GM18520 (cell line): Measurements from ENCODE around the gene ITLN2.
"Not testable (repeated sequence)": the region's sequence is repeated elsewhere in the genome, so short reads cannot be mapped to it uniquely, and the experiment has no call there.

ENCODE experiments used
- ATAC-seq: cut with Tn5 transposase; IDR thresholded peaks from one replicate; pipeline ENCODE4 v1.9.1; 2021; ENCODE audit not compliant: unreplicated experiment

ITLN2 gene

GRCh38 chr1:160956966-160957365 is 2.4 kb upstream of the ITLN2 start:
- no peak for ATAC-seq

GRCh38 chr1:160953030-160953429 is 1.6 kb downstream of the ITLN2 start:
- no peak for ATAC-seq

- no peak for ATAC-seq
Measured at GRCh38 chr1:160952129-160952510, 2.5 kb downstream of the ITLN2 start.

- no peak for ATAC-seq
Measured at GRCh38 chr1:160951443-160952128, 3.0 kb downstream of the ITLN2 start.

GRCh38 chr1:160950657-160951056 is 4.0 kb downstream of the ITLN2 start:
- no peak for ATAC-seq

- ATAC-seq: no peak
Measured at GRCh38 chr1:160949881-160950280, 4.7 kb downstream of the ITLN2 start.

- ATAC-seq: not testable (repeated sequence)
Measured at GRCh38 chr1:160949216-160949880, 5.3 kb downstream of the ITLN2 start.

- ATAC-seq: not testable (repeated sequence)
Measured at GRCh38 chr1:160947174-160947759, 7.3 kb downstream of the ITLN2 start.

- not testable (repeated sequence) for ATAC-seq
Measured at GRCh38 chr1:160945881-160946280, 8.7 kb downstream of the ITLN2 start.

GRCh38 chr1:160945079-160945478 is 9.5 kb downstream of the ITLN2 start:
- no peak for ATAC-seq

- no peak for ATAC-seq
Measured at GRCh38 chr1:160942926-160943325, 11.7 kb downstream of the ITLN2 start.

- not testable (repeated sequence) for ATAC-seq
Measured at GRCh38 chr1:160936666-160937065, 17.9 kb downstream of the ITLN2 start.

- no peak for ATAC-seq
Measured at GRCh38 chr1:160935527-160936258, 18.9 kb downstream of the ITLN2 start.

- not testable (repeated sequence) for ATAC-seq
Measured at GRCh38 chr1:160933305-160933704, 21.3 kb downstream of the ITLN2 start.

- no peak for ATAC-seq
Measured at GRCh38 chr1:160925652-160926244, 28.9 kb downstream of the ITLN2 start.

GRCh38 chr1:160924791-160925651 is 29.6 kb downstream of the ITLN2 start:
- no peak for ATAC-seq

GRCh38 chr1:160916666-160917065 is 37.9 kb downstream of the ITLN2 start:
- ATAC-seq: no peak

GRCh38 chr1:160913229-160913628 is 41.4 kb downstream of the ITLN2 start:
- not testable (repeated sequence) for ATAC-seq

GRCh38 chr1:160911925-160912324 is 42.7 kb downstream of the ITLN2 start:
- no peak for ATAC-seq

- no peak for ATAC-seq
Measured at GRCh38 chr1:160911441-160911840, 43.2 kb downstream of the ITLN2 start.
